Activated naive CD8-positive, alpha-beta T cell treated with anti-CD3 and anti-CD28 coated beads for 36 hours (primary cell): ENCODE results near the gene SAP30L. TPM values are rescaled to one million over a fixed set of nuclear protein-coding genes. Genes with fewer than 3 reads are reported as not detected.

Experiments used
- DNase-seq: peaks from one replicate; pipeline ENCODE4 v3.0.0; 2021
- H3K27ac Mint-ChIP-seq: one replicate; pipeline ENCODE4 v1.8.0; 2022; ENCODE audit warnings: mild to moderate bottlenecking, moderate library complexity, mixed read lengths
- H3K27me3 Mint-ChIP-seq: one replicate; pipeline ENCODE4 v1.8.0; 2022; ENCODE audit warnings: mild to moderate bottlenecking, mixed read lengths
- H3K36me3 Mint-ChIP-seq: one replicate; pipeline ENCODE4 v1.8.0; 2021; ENCODE audit warnings: mild to moderate bottlenecking, mixed read lengths
- H3K4me1 Mint-ChIP-seq: one replicate; pipeline ENCODE4 v1.8.0; 2021; ENCODE audit warnings: mixed read lengths
- H3K4me3 Mint-ChIP-seq: one replicate; pipeline ENCODE4 v1.8.0; 2022; ENCODE audit warnings: mild to moderate bottlenecking, moderate library complexity, mixed read lengths
- H3K9me3 Mint-ChIP-seq: one replicate; pipeline ENCODE4 v1.8.0; 2022; ENCODE audit warnings: mixed read lengths
- total RNA-seq, 2 experiments: library from RNA; stranded (reverse); gene quantifications; one replicate each; pipeline ENCODE4 v1.2.3, GENCODE V29; 2021

SAP30L gene
- total RNA-seq, 2 experiments from 2014 or later = 24.8 to 25.8 TPM

GRCh38 chr5:154466671-154467070 lies 20.9 kb downstream of the SAP30L start:
- H3K36me3 Mint-ChIP-seq = no peaks in the 10 kb centered on the region
- peaks cover 39% of the 10 kb centered on the region for H3K27me3 Mint-ChIP-seq
- no peak overlapping the region for H3K27ac Mint-ChIP-seq
- no peak for DNase-seq
- H3K4me1 Mint-ChIP-seq = peaks cover 11% of the 10 kb centered on the region
- no peaks in the 10 kb centered on the region for H3K9me3 Mint-ChIP-seq
- no peak overlapping the region for H3K4me3 Mint-ChIP-seq

GRCh38 chr5:154467655-154468354 lies 22.0 kb downstream of the SAP30L start:
- no peaks in the 10 kb centered on the region for H3K36me3 Mint-ChIP-seq
- no peak overlapping the region for H3K4me3 Mint-ChIP-seq
- peak; percentile 74 for DNase-seq
- H3K27me3 Mint-ChIP-seq = peaks cover 51% of the 10 kb centered on the region
- H3K27ac Mint-ChIP-seq = no peak overlapping the region
- H3K4me1 Mint-ChIP-seq = peaks cover 12% of the 10 kb centered on the region
- no peaks in the 10 kb centered on the region for H3K9me3 Mint-ChIP-seq

- DNase-seq = no peak
- Mint-ChIP-seq H3K27ac (no peak overlapping the region), H3K9me3 (no peaks in the 10 kb centered on the region), H3K36me3 (no peaks in the 10 kb centered on the region), H3K4me3 (no peak overlapping the region), H3K27me3 (peaks cover 74% of the 10 kb centered on the region), H3K4me1 (peaks cover 33% of the 10 kb centered on the region)
These were observed 24.3 kb downstream of the SAP30L start for GRCh38 chr5:154470137-154470536.

- Mint-ChIP-seq H3K4me1 (peaks cover 40% of the 10 kb centered on the region), H3K9me3 (no peaks in the 10 kb centered on the region), H3K27me3 (peaks cover 85% of the 10 kb centered on the region), H3K27ac (no peak overlapping the region), H3K36me3 (no peaks in the 10 kb centered on the region), H3K4me3 (no peak overlapping the region)
- DNase-seq = no peak
These were observed 25.4 kb downstream of the SAP30L start for GRCh38 chr5:154470947-154471870.

GRCh38 chr5:154472871-154473580 lies 27.2 kb downstream of the SAP30L start:
- H3K9me3 Mint-ChIP-seq = no peaks in the 10 kb centered on the region
- no peak for DNase-seq
- H3K4me3 Mint-ChIP-seq = peak overlapping the region; percentile 19
- no peak overlapping the region for H3K27ac Mint-ChIP-seq
- peaks cover 96% of the 10 kb centered on the region for H3K27me3 Mint-ChIP-seq
- peaks cover 50% of the 10 kb centered on the region for H3K4me1 Mint-ChIP-seq
- peaks cover 3% of the 10 kb centered on the region for H3K36me3 Mint-ChIP-seq

- Mint-ChIP-seq H3K4me1 (peaks cover 50% of the 10 kb centered on the region), H3K27me3 (peaks cover 96% of the 10 kb centered on the region), H3K9me3 (no peaks in the 10 kb centered on the region), H3K4me3 (no peak overlapping the region), H3K27ac (no peak overlapping the region), H3K36me3 (peaks cover 3% of the 10 kb centered on the region)
- DNase-seq = no peak
These were observed 27.9 kb downstream of the SAP30L start for GRCh38 chr5:154473581-154474283.

- Mint-ChIP-seq H3K4me1 (peaks cover 54% of the 10 kb centered on the region), H3K36me3 (peaks cover 3% of the 10 kb centered on the region), H3K27me3 (peaks cover 98% of the 10 kb centered on the region), H3K4me3 (peak overlapping the region; percentile 13), H3K27ac (no peak overlapping the region), H3K9me3 (no peaks in the 10 kb centered on the region)
- no peak for DNase-seq
These were observed 28.9 kb downstream of the SAP30L start for GRCh38 chr5:154474396-154475334.

GRCh38 chr5:154475591-154476353 lies 30.0 kb downstream of the SAP30L start:
- H3K27ac Mint-ChIP-seq = no peak overlapping the region
- peaks cover 3% of the 10 kb centered on the region for H3K36me3 Mint-ChIP-seq
- H3K27me3 Mint-ChIP-seq = peaks cover 97% of the 10 kb centered on the region
- DNase-seq = no peak
- peak overlapping the region; percentile 22 for H3K4me3 Mint-ChIP-seq
- no peaks in the 10 kb centered on the region for H3K9me3 Mint-ChIP-seq
- peaks cover 59% of the 10 kb centered on the region for H3K4me1 Mint-ChIP-seq

- Mint-ChIP-seq H3K4me1 (peaks cover 51% of the 10 kb centered on the region), H3K27me3 (peaks cover 97% of the 10 kb centered on the region), H3K27ac (no peak overlapping the region), H3K9me3 (no peaks in the 10 kb centered on the region), H3K4me3 (no peak overlapping the region), H3K36me3 (peaks cover 3% of the 10 kb centered on the region)
- no peak for DNase-seq
These were observed 30.8 kb downstream of the SAP30L start for GRCh38 chr5:154476354-154477205.

- no peak for DNase-seq
- H3K9me3 Mint-ChIP-seq = no peaks in the 10 kb centered on the region
- peaks cover 50% of the 10 kb centered on the region for H3K4me1 Mint-ChIP-seq
- peaks cover 97% of the 10 kb centered on the region for H3K27me3 Mint-ChIP-seq
- peaks cover 3% of the 10 kb centered on the region for H3K36me3 Mint-ChIP-seq
- H3K27ac Mint-ChIP-seq = peak overlapping the region; percentile 13
- peak overlapping the region; percentile 16 for H3K4me3 Mint-ChIP-seq
These were observed 31.8 kb downstream of the SAP30L start for GRCh38 chr5:154477382-154478223.

- Mint-ChIP-seq H3K4me1 (peaks cover 50% of the 10 kb centered on the region), H3K36me3 (peaks cover 3% of the 10 kb centered on the region), H3K27ac (peak within 1 kb of the TSS; percentile 13), H3K27me3 (peaks cover 97% of the 10 kb centered on the region), H3K4me3 (peak within 1 kb of the TSS; percentile 16), H3K9me3 (no peaks in the 10 kb centered on the region)
- DNase-seq = no peak
These were observed 32.4 kb downstream of the SAP30L start, which contains the start of gene HAND1 for GRCh38 chr5:154478224-154478565. TSS of gene HAND1 (minus strand) at chr5:154478227. CDS start at chr5:154478008, 219 bp downstream.

- DNase-seq = no peak
- no peak overlapping the region for H3K27ac Mint-ChIP-seq
- H3K4me3 Mint-ChIP-seq = no peak overlapping the region
- peaks cover 44% of the 10 kb centered on the region for H3K4me1 Mint-ChIP-seq
- H3K9me3 Mint-ChIP-seq = no peaks in the 10 kb centered on the region
- H3K27me3 Mint-ChIP-seq = peaks cover 97% of the 10 kb centered on the region
- H3K36me3 Mint-ChIP-seq = peaks cover 3% of the 10 kb centered on the region
These were observed 33.0 kb downstream of the SAP30L start for GRCh38 chr5:154478752-154479159.
